HepG2 (cell line): ENCODE results near the gene RAB29. TPM values are rescaled to one million over a fixed set of nuclear protein-coding genes. Genes with fewer than 3 reads are reported as not detected.

Source experiments
- ATAC-seq: fragments of 200-7000 bp; cut with Tn5 transposase; 3 replicates; pipeline ENCODE4 v1.9.1; 2020; ENCODE audit warnings: mild to moderate bottlenecking, moderate library complexity
- BruUV-seq: library from RNA; stranded (reverse); fragments of 400-500 nt; replicated peaks from 2 replicates; lab custom pipeline; 2021; lab: Mats Ljungman, UMichigan
- CTCF ChIA-PET: fragments of 300-600 bp; formaldehyde crosslinking; extraction: SDS; loops from one replicate; lab custom pipeline; 2021; ENCODE audit warnings: low total read pairs, inconsistent platforms, low intra/inter-chr PET ratio; lab: Yijun Ruan, JAX
- POLR2A ChIA-PET: fragments of 350-600 bp; sonication (Branson Sonifier 250); formaldehyde crosslinking; loops from one replicate; lab custom pipeline; 2020; ENCODE audit warnings: antibody characterized with exemption, inconsistent platforms; lab: Yijun Ruan, JAX
- DNase-seq: peaks from one replicate; pipeline ENCODE4 v3.0.0-alpha.2; 2015; ENCODE audit warnings: low spot score
- FAIRE-seq: peaks from 3 replicates; lab custom pipeline; 2011; peaks lifted over from hg19 to GRCh38; lab: Jason Lieb, UNC
- H2AFZ ChIP-seq: one replicate; pipeline ENCODE4 v1.6.1; 2011; ENCODE audit warnings: low read length, inconsistent platforms
- H3K27ac ChIP-seq: fragments of 300-600 bp; 3 replicates; pipeline ENCODE4 v1.8.0; 2011; ENCODE audit warnings: mixed run types, mild to moderate bottlenecking, mixed read lengths, low read length, inconsistent platforms; ENCODE audit not compliant: insufficient read depth; ENCODE audit errors: extremely low read length
- H3K27me3 ChIP-seq, 2 experiments: fragments of 200-600 bp in 1 of 2; 2 replicates in 1 of 2; 3 replicates in 1 of 2; pipeline versions ENCODE4 v1.6.0 to v1.8.0; 2011; ENCODE audit warnings: low read length in 2 of 2, mild to moderate bottlenecking in 2 of 2, moderate library complexity in 2 of 2, inconsistent platforms in 1 of 2; ENCODE audit not compliant: insufficient read depth in 2 of 2, control insufficient read depth in 1 of 2
- H3K36me3 ChIP-seq, 2 experiments: fragments of 200-600 bp in 1 of 2; replicated peaks in 1 of 2; 2 replicates in 1 of 2; 3 replicates in 1 of 2; pipeline versions ENCODE4 v1.5.1 to v1.8.0; 2011; ENCODE audit warnings: low read length in 2 of 2, inconsistent platforms in 1 of 2; ENCODE audit not compliant: insufficient read depth in 2 of 2, control insufficient read depth in 1 of 2
- H3K4me1 ChIP-seq: 2 replicates; pipeline ENCODE4 v1.5.1; 2012; ENCODE audit warnings: low read length, inconsistent platforms; ENCODE audit not compliant: insufficient read depth
- H3K4me2 ChIP-seq: 2 replicates; pipeline ENCODE4 v1.6.0; 2011; ENCODE audit warnings: low read depth, low read length, inconsistent platforms
- H3K4me3 ChIP-seq, 3 experiments: fragments of 200-600 bp in 1 of 3; sonication (generic), shearing (Covaris generic) in 1 of 3; replicated peaks in 1 of 3; 2 replicates each; pipeline ENCODE4 v1.5.1; 2011 to 2016; ENCODE audit warnings: low read length in 3 of 3, inconsistent platforms in 2 of 3, low read depth in 2 of 3, mild to moderate bottlenecking in 2 of 3, control low read depth in 1 of 3, mixed read lengths in 1 of 3; ENCODE audit not compliant: insufficient read depth in 1 of 3
- H3K79me2 ChIP-seq: one replicate; pipeline ENCODE4 v1.6.1; 2011; ENCODE audit warnings: low read length, inconsistent platforms; ENCODE audit not compliant: insufficient read depth
- H3K9ac ChIP-seq: 2 replicates; pipeline ENCODE4 v1.6.0; 2011; ENCODE audit warnings: mild to moderate bottlenecking, low read depth, low read length, inconsistent platforms; ENCODE audit not compliant: insufficient read depth
- H3K9me3 ChIP-seq: 2 replicates; pipeline ENCODE4 v1.5.1; 2012; ENCODE audit warnings: mild to moderate bottlenecking, low read length
- H4K20me1 ChIP-seq: 2 replicates; pipeline ENCODE4 v1.6.0; 2011; ENCODE audit warnings: inconsistent platforms, mild to moderate bottlenecking, low read length, moderate library complexity; ENCODE audit not compliant: insufficient read depth
- DDIT3 ChIP-seq: sonication (generic); formaldehyde crosslinking; IDR thresholded peaks from 2 replicates; pipeline ENCODE4 v1.4.0; 2020; ENCODE audit warnings: mild to moderate bottlenecking, missing genetic modification reagents
- HDAC1 ChIP-seq: sonication (generic); formaldehyde crosslinking; IDR thresholded peaks from 2 replicates; pipeline ENCODE4 v1.5.1; 2020; ENCODE audit warnings: mild to moderate bottlenecking, missing genetic modification reagents
- HOXA3 ChIP-seq: sonication (generic); formaldehyde crosslinking; IDR thresholded peaks from 2 replicates; pipeline ENCODE4 v1.5.0; 2020; ENCODE audit warnings: missing genetic modification reagents
- NFE2 ChIP-seq: sonication (generic); formaldehyde crosslinking; IDR thresholded peaks from 2 replicates; pipeline ENCODE4 v1.4.0; 2020; ENCODE audit warnings: missing genetic modification reagents
- NFIC ChIP-seq: IDR thresholded peaks from 2 replicates; pipeline ENCODE4 v1.6.1; 2012; ENCODE audit warnings: mild to moderate bottlenecking, low read length, inconsistent platforms
- PLRG1 ChIP-seq: fragments of 450-650 bp; conservative IDR thresholded peaks from 2 replicates; pipeline ENCODE4 v1.6.1; 2016
- SMYD3 ChIP-seq: sonication (generic); formaldehyde crosslinking; IDR thresholded peaks from 2 replicates; pipeline ENCODE4 v1.8.1; 2023; ENCODE audit warnings: mild to moderate bottlenecking, missing genetic modification reagents
- THAP9 ChIP-seq: sonication (generic); formaldehyde crosslinking; IDR thresholded peaks from 2 replicates; pipeline ENCODE4; 2020; ENCODE audit warnings: missing genetic modification reagents, mild to moderate bottlenecking, borderline replicate concordance
- TRIM22 ChIP-seq: fragments of 450-650 bp; IDR thresholded peaks from 2 replicates; pipeline ENCODE4 v1.6.1; 2017
- ZIK1 ChIP-seq: sonication (generic); formaldehyde crosslinking; IDR thresholded peaks from 2 replicates; pipeline ENCODE4 v1.5.0; 2020; ENCODE audit warnings: mild to moderate bottlenecking, low read depth, missing genetic modification reagents, borderline replicate concordance
- ZNF367 ChIP-seq: sonication (generic); formaldehyde crosslinking; IDR thresholded peaks from 2 replicates; pipeline ENCODE4 v1.4.0; 2020; ENCODE audit warnings: missing genetic modification reagents, borderline replicate concordance
- ZNF431 ChIP-seq: sonication (generic); formaldehyde crosslinking; IDR thresholded peaks from 2 replicates; pipeline ENCODE4 v1.9.0; 2022; ENCODE audit warnings: missing genetic modification reagents, low read depth, mild to moderate bottlenecking, borderline replicate concordance
- WGBS: methylation state at CpG from one replicate; pipeline ENCODE4 v1.1.6; 2017; ENCODE audit warnings: low lambda C conversion rate; 5-methylcytosine and 5-hydroxymethylcytosine counted together
- in situ Hi-C: cut with HindIII; loops from 2 replicates; pipeline ENCODE4 v1.10.0; 2017; ENCODE audit warnings: low pct_unique_long_range_greater_than_20kb; ENCODE audit not compliant: extremely low pct_ligation_motif_present
- intact Hi-C: fragments of 100-400 bp; cut with micrococcal nuclease; formaldehyde crosslinking; loops from one replicate; pipeline ENCODE4 v1.10.0; 2022; ENCODE audit not compliant: unreplicated experiment
- polyA plus RNA-seq, 8 experiments: library from polyadenylated mRNA; depleted of rRNA in 3 of 8; stranded (reverse) in 7 of 8; unstranded in 1 of 8; fragments of >200 nt; fragmentation: Illumina TruSeq in 4 of 8; extraction: Trizol in 4 of 8; gene quantifications; 2 replicates each; pipeline versions ENCODE4 v1.2.1 to v1.2.3, GENCODE V29; 2011 to 2016; ENCODE audit warnings: low read depth in 4 of 8, missing spikeins in 1 of 8, mixed read lengths in 1 of 8; ENCODE audit not compliant: insufficient read depth in 1 of 8
- total RNA-seq, 5 experiments: library from RNA; depleted of rRNA; stranded (reverse); fragments of >200 nt; fragmentation: Illumina TruSeq; extraction: Trizol; gene quantifications; 2 replicates each; pipeline ENCODE4 v1.2.3, GENCODE V29; 2016; ENCODE audit warnings: low read depth in 1 of 5
- TF ChIP-seq, protein P1 (sequence below): sonication (generic); formaldehyde crosslinking; IDR thresholded peaks from 2 replicates; pipeline ENCODE4 v1.8.0; 2022; ENCODE audit warnings: mild to moderate bottlenecking, missing genetic modification reagents, moderate library complexity
- TF ChIP-seq, protein P2 (sequence below): sonication (generic); formaldehyde crosslinking; conservative IDR thresholded peaks from 2 replicates; pipeline ENCODE4 v1.8.0; 2022; ENCODE audit warnings: low read depth, missing genetic modification reagents

The RAB29 gene
- total and polyA plus RNA-seq, 2 of the 13 experiments (the other 11 are each of a cell fraction or from before 2014, with no cell fraction given): 8.7 to 10.1 TPM

GRCh38 chr1:205780335-205780734 is 5.1 kb upstream of the RAB29 start (continued):
- TF ChIP-seq ZNF367 (CRISPR knock-in tag): no peak
- TF ChIP-seq, protein P1, sequence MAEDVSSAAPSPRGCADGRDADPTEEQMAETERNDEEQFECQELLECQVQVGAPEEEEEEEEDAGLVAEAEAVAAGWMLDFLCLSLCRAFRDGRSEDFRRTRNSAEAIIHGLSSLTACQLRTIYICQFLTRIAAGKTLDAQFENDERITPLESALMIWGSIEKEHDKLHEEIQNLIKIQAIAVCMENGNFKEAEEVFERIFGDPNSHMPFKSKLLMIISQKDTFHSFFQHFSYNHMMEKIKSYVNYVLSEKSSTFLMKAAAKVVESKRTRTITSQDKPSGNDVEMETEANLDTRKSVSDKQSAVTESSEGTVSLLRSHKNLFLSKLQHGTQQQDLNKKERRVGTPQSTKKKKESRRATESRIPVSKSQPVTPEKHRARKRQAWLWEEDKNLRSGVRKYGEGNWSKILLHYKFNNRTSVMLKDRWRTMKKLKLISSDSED (CRISPR knock-in tag): no peak
- no peak for TF ChIP-seq ZIK1 (CRISPR knock-in tag)
- TF ChIP-seq PLRG1: no peak

GRCh38 chr1:205777994-205778393 is 2.7 kb upstream of the RAB29 start:
- intact Hi-C loops (no loop called here), in situ Hi-C loops (no loop called here)
- Histone ChIP-seq H3K4me3 (no peak overlapping the region), H3K4me2 (no peak overlapping the region), H3K27me3 (peaks cover 0 to 10% of the 10 kb centered on the region in 2 experiments; a peak in 2 of 5 replicates), H3K79me2 (no peaks in the 10 kb centered on the region), H4K20me1 (no peaks in the 10 kb centered on the region), H3K9ac (no peak overlapping the region), H3K27ac (no peak overlapping the region), H3K4me1 (peaks cover 20% of the 10 kb centered on the region), H3K9me3 (no peaks in the 10 kb centered on the region), H2AFZ (no peak overlapping the region), H3K36me3 (no peaks in the 10 kb centered on the region)
- CTCF ChIA-PET: no interaction called here
- FAIRE-seq (no peak), DNase-seq (no peak), ATAC-seq (no peak)
- WGBS: 81% methylated on average over 2 of the region's 2 CpGs
- BruUV-seq: no TSS peak
- POLR2A ChIA-PET: no interaction called here
- no peak for TF ChIP-seq NFE2 (CRISPR knock-in tag)
- TF ChIP-seq NFIC: no peak
- no peak for TF ChIP-seq PLRG1
- no peak for TF ChIP-seq HDAC1 (CRISPR knock-in tag)
- TF ChIP-seq TRIM22: no peak
- TF ChIP-seq ZNF431 (CRISPR knock-in tag): no peak
- no peak for TF ChIP-seq DDIT3 (CRISPR knock-in tag)
- TF ChIP-seq, protein P2, sequence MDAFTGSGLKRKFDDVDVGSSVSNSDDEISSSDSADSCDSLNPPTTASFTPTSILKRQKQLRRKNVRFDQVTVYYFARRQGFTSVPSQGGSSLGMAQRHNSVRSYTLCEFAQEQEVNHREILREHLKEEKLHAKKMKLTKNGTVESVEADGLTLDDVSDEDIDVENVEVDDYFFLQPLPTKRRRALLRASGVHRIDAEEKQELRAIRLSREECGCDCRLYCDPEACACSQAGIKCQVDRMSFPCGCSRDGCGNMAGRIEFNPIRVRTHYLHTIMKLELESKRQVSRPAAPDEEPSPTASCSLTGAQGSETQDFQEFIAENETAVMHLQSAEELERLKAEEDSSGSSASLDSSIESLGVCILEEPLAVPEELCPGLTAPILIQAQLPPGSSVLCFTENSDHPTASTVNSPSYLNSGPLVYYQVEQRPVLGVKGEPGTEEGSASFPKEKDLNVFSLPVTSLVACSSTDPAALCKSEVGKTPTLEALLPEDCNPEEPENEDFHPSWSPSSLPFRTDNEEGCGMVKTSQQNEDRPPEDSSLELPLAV (CRISPR knock-in tag): no peak
- TF ChIP-seq HOXA3: no peak
- no peak for TF ChIP-seq SMYD3 (CRISPR knock-in tag)
- TF ChIP-seq THAP9 (CRISPR knock-in tag): no peak
